Body of pancreas (tissue), 4 donors: ENCODE measurements around the gene IGSF9. TPM values are rescaled to one million over a fixed set of nuclear protein-coding genes. Genes with fewer than 3 reads are reported as not detected.

Experiments used
- ATAC-seq: fragments of 150-250 bp; one replicate; pipeline ENCODE4 v1.9.1; 2016
- DNase-seq, 4 donors: peaks; one replicate each; pipeline ENCODE4 v3.0.0-alpha.2; 2019
- H3K27ac ChIP-seq, 4 donors: fragments of 200-600 bp; sonication (generic); 1 replicate in 3 of 4; 2 replicates in 1 of 4; pipeline versions ENCODE4 v1.5.1 to v1.6.1; 2016 to 2019; ENCODE audit warnings: mild to moderate bottlenecking in 1 of 4, mixed read lengths in 1 of 4, moderate library complexity in 1 of 4
- H3K27me3 ChIP-seq, 2 donors: fragments of 200-600 bp; sonication (generic); one replicate each; pipeline ENCODE4 v1.6.0; 2016; ENCODE audit warnings: mild to moderate bottlenecking in 1 of 2
- H3K36me3 ChIP-seq, 2 donors: fragments of 200-600 bp; sonication (generic); replicated peaks in 1 of 2; 2 replicates each; pipeline ENCODE4 v1.5.1; 2016; ENCODE audit warnings: low read depth in 2 of 2; ENCODE audit not compliant: insufficient read depth in 1 of 2
- H3K4me1 ChIP-seq: fragments of 200-600 bp; sonication (generic); one replicate; pipeline ENCODE4 v1.6.0; 2016
- H3K4me3 ChIP-seq, 2 donors: fragments of 200-600 bp; sonication (generic); 1 replicate in 1 of 2; 2 replicates in 1 of 2; pipeline ENCODE4 v1.5.1; 2016 to 2019
- H3K9me3 ChIP-seq, 3 donors: fragments of 200-600 bp; sonication (generic); 1 replicate in 2 of 3; 2 replicates in 1 of 3; pipeline ENCODE4 v1.5.1; 2016
- POLR2A ChIP-seq, 3 donors: fragments of 450-650 bp; IDR thresholded peaks; one replicate each; pipeline ENCODE4 v1.6.1; 2016; ENCODE audit warnings: antibody characterized with exemption in 3 of 3, mild to moderate bottlenecking in 2 of 3
- WGBS, 2 donors: methylation state at CpG; one replicate each; pipeline ENCODE4 v1.1.5; 2017; 5-methylcytosine and 5-hydroxymethylcytosine counted together
- intact Hi-C: fragments of 100-400 bp; cut with DNase I; formaldehyde crosslinking; loops from one replicate; pipeline ENCODE4 v1.15.1; 2023
- total RNA-seq, 2 donors: library from RNA; depleted of rRNA; stranded (reverse); fragments of >200 nt; gene quantifications; one replicate each; pipeline ENCODE4 v1.1.0, GENCODE V29; 2016
- TF ChIP-seq, protein P1 (sequence below), 7 experiments: fragments of 450-650 bp in 4 of 7; fragments of 200-600 bp in 3 of 7; sonication (generic) in 3 of 7; IDR thresholded peaks; one replicate each; pipeline ENCODE4 v1.5.1; 2016 to 2019; ENCODE audit warnings: antibody characterized with exemption in 7 of 7

The IGSF9 gene
- total RNA-seq, 2 donors from 2014 or later, result 2.3 to 4.9 TPM

DNA sequence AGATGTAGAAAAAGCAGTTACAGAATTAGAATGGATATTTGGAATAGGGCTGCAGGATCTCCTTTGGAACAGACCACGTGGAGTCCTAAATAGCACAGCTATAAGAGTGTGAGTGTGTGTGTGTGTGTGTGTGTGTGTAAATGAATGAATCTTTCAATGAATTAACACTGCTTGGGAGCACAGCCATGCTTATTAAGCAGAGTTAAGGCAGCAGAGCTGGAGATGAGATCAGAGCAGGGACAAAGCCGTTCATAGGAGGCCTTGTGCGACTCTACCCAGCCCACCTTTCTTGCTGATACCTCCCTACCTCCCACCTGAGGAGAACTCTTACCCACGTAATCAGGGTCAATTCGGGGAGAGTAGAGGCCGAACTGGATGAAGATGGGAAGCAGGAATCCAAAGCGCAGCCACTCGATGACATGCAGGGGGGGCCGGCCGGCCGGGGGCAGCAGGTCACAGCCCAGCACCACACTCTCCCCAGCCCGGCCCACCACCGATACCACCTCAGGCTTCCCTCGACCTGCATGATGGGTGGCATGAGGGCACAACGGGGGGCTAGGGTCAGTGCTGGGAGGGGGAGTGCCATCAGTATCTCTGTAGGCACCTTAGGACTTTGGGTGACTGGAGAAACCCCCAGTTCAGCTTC lies 2.7 kb downstream of the IGSF9 start:
- peak in 1 of 4 donors; percentile 5 for DNase-seq
- Histone ChIP-seq H3K36me3 (no peaks in the 10 kb centered on the region), H3K27ac (no peak overlapping the region), H3K27me3 (no peaks in the 10 kb centered on the region), H3K9me3 (no peaks in the 10 kb centered on the region), H3K4me1 (peaks cover 21% of the 10 kb centered on the region), H3K4me3 (no peak overlapping the region)
- TF ChIP-seq POLR2A (IDR thresholded peaks at IDR 0.05), result no peak
- TF ChIP-seq, protein P1, sequence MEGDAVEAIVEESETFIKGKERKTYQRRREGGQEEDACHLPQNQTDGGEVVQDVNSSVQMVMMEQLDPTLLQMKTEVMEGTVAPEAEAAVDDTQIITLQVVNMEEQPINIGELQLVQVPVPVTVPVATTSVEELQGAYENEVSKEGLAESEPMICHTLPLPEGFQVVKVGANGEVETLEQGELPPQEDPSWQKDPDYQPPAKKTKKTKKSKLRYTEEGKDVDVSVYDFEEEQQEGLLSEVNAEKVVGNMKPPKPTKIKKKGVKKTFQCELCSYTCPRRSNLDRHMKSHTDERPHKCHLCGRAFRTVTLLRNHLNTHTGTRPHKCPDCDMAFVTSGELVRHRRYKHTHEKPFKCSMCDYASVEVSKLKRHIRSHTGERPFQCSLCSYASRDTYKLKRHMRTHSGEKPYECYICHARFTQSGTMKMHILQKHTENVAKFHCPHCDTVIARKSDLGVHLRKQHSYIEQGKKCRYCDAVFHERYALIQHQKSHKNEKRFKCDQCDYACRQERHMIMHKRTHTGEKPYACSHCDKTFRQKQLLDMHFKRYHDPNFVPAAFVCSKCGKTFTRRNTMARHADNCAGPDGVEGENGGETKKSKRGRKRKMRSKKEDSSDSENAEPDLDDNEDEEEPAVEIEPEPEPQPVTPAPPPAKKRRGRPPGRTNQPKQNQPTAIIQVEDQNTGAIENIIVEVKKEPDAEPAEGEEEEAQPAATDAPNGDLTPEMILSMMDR (IDR thresholded peaks at IDR 0.05), result no peak
- no peak for ATAC-seq
- 76 to 78% methylated on average over 9 to 15 of the region's 15 CpGs for WGBS, 2 donors
- intact Hi-C loops, result loop anchor here (5.0 kb wide), 1 partner anchor 145 kb away; no protein-coding TSS in a partner anchor

DNA sequence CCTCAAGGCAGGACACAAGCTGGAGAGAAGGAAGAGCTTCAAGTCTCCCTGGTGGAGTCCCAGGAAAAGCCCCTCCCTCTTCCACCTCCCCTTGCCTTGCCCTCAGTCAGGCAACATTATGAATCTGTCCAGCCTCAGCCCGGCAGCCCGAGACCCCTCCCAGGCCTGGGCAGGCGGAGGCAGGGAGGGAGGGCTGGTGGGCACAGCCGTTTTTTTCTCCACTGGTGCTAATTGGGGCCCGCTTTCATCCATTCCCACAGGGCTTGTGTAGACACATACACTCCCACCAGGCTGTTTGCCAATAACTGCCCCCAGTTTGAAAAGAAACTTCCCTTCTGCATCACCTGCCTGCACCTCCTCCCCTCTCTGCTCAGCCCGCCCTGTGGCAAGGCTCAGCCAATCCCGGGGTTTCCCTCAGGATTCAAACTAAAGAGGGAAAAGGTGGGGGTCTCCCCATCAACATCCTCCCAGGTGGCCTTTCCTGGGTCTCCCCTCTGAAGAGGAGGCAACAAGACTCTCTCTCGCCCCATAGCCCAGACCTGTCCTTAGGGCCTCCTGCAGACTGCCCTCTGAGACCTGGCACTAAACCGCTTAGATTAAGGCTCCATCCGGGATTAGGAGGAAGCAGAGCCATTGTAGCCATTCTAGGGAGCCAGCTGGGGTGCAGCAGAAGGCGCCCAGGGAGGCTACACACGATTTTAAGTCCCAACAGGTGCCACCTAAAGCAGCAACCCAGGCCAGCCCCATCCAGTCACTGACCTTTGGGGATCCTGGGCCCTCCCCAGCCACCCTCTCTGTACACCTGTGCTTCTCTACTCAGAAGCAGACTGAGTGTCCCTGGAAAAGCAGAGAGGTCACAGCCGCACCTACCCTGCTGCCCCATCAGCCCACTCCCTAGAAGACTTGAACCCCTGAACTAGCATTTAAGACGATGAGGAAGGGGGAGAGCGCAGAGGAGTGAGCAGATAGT lies 3.5 kb downstream of the IGSF9 start:
- TF ChIP-seq POLR2A (IDR thresholded peaks at IDR 0.05), result no peak
- TF ChIP-seq, protein P1 (IDR thresholded peaks at IDR 0.05), result no peak
- Histone ChIP-seq H3K27me3 (no peaks in the 10 kb centered on the region), H3K9me3 (no peaks in the 10 kb centered on the region), H3K36me3 (no peaks in the 10 kb centered on the region), H3K4me1 (peaks cover 21% of the 10 kb centered on the region), H3K4me3 (no peak overlapping the region), H3K27ac (no peak overlapping the region)
- DNase-seq (peak in 1 of 4 donors; percentile 2), ATAC-seq (no peak)
- 69 to 76% methylated on average over 11 to 15 of the region's 15 CpGs for WGBS, 2 donors
- intact Hi-C loops, result loop anchor here (5.0 kb wide), 1 partner anchor 145 kb away; no protein-coding TSS in a partner anchor

DNA sequence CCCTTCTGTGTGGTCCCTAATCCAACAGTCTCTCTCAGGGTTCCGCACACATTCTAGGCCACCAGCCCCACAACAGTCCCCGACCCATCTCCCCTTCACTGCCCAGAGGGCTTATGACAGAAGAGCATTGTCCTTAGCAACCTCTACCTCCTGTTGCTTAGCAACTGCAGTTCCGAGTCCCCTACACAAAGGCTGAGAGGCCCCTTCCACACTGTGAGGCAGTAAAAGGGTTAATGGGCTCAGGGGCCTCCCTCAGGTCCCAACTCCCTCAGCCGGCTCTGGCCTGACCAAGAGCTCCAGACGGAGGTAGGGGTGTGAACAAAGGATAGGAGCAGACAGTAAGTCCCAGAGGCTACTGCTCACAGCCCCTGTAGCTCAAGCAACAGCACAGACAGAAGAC lies 4.3 kb downstream of the IGSF9 start:
- TF ChIP-seq, protein P1 (IDR thresholded peaks at IDR 0.05), result no peak
- TF ChIP-seq POLR2A (IDR thresholded peaks at IDR 0.05), result no peak

DNA sequence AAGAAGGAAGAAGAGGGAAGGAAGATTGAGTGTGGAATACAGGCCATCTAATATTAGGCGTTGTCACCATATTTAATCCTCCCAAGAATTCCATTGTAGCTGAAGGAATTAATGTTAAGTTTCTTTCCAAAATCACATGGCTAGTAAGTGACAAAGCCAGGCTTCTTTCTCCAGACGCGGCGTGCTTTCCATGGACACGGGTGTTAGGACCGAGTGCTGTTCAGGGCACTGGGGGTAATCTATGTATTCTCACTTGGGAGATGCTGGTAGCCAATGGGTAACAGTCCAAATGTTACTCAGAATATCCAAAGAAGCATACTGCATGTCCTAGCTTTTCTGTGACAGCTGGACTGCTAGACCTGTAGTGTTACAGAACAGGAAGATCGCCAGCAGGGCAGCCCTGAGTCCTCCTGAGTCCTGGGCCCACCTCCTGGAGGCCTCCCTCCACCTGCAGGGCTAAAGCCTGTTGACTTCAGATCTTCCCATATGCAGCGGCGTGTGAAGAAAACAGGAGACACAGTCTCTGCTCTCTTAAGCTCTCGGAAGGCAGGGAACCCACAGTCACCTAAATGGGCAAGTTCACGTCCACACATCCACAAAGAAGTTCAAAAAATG lies 5.3 kb downstream of the IGSF9 start:
- Histone ChIP-seq H3K4me1 (peaks cover 12% of the 10 kb centered on the region), H3K27me3 (no peaks in the 10 kb centered on the region), H3K36me3 (no peaks in the 10 kb centered on the region), H3K27ac (no peak overlapping the region), H3K4me3 (no peak overlapping the region), H3K9me3 (no peaks in the 10 kb centered on the region)
- TF ChIP-seq, protein P1 (IDR thresholded peaks at IDR 0.05), result no peak
- TF ChIP-seq POLR2A (IDR thresholded peaks at IDR 0.05), result no peak
- no peak for DNase-seq
- no peak for ATAC-seq
- 90 to 92% methylated on average over 11 of the region's 11 CpGs for WGBS, 2 donors
- intact Hi-C loops, result loop anchor here (5.0 kb wide), 1 partner anchor 147 kb away; no protein-coding TSS in a partner anchor

More for the DNA sequence above, 4.3 kb downstream of the IGSF9 start:
- Histone ChIP-seq H3K27me3 (no peaks in the 10 kb centered on the region), H3K36me3 (no peaks in the 10 kb centered on the region), H3K4me3 (no peak overlapping the region), H3K9me3 (no peaks in the 10 kb centered on the region), H3K4me1 (peaks cover 20% of the 10 kb centered on the region), H3K27ac (no peak overlapping the region)
- DNase-seq (no peak), ATAC-seq (no peak)
- intact Hi-C loops, result loop anchor here (5.0 kb wide), 1 partner anchor 146 kb away; no protein-coding TSS in a partner anchor
- WGBS, 2 donors, result 74 to 86% methylated on average over 5 of the region's 5 CpGs
